Stimulated activated CD4-positive, alpha-beta T cell treated with anti-CD3 and anti-CD28 coated beads, Interleukin-15, amount 100 ng/mL, for 24 hours (primary cell): ENCODE measurements around the gene KIF6.
"Not testable (repeated sequence)": the region's sequence is repeated elsewhere in the genome, so short reads cannot be mapped to it uniquely, and the experiment has no call there.

ENCODE experiments used
- DNase-seq: peaks from one replicate; pipeline ENCODE4 v3.0.0-alpha.2; 2020

KIF6 gene

DNA sequence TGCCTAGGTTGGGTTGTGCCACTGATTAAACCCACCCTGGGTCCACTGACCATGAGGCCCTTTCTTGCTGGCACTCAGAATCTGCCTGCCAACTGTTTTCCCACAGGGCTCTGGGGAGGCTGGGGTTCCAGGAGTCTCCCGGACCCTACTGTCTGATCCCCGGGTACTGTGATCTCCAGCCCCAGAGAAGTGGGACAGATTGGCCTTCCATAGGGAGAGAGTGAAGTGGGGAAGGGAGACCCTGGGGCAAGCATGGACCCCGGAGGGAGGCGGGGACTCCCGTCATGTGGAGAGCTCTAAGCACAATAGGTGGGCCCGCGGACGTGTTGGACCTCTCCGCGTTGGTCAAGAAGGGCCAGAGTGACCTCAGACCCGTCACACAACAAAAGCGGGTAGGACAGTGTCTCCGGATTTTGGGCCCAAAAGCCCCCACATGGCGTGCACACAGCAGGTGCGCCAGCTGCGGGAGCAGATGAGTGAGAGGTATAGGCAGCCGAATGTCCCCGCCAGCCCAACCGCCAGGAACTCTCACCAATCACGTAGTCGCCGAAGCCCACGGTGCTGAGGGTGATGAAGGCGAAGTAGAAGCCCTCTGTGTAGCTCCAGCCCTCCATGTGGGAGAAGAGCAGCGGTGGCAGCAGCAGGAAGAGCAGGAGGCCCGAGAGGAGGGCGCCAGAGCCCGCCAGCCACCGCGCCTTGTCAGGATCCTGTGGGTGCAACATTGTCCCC, 421.6 kb downstream of the KIF6 start:
- no peak for DNase-seq

GRCh38 chr6:39302669-39303424, 422.4 kb downstream of the KIF6 start:
- DNase-seq, result peak; percentile 94

DNA sequence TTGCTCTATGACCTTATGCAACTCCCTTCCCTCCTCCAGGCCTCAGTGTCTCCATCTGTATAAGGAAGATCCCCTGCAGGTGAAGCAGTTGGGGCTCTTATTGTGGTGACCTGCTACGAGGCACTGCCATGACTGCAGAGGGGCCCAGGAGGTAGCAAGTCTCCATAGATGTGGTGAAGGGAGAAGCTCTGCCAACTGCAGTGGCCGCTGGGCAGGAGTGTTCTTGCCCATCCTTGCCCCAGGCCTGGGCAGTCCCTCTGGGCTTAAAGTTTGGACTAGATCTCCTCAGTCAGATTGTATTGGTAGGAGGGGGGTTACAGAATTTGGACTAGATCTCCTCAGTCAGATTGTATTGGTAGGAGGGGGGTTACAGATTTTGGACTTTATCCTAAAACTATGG, 423.2 kb downstream of the KIF6 start:
- DNase-seq, result no peak

DNA sequence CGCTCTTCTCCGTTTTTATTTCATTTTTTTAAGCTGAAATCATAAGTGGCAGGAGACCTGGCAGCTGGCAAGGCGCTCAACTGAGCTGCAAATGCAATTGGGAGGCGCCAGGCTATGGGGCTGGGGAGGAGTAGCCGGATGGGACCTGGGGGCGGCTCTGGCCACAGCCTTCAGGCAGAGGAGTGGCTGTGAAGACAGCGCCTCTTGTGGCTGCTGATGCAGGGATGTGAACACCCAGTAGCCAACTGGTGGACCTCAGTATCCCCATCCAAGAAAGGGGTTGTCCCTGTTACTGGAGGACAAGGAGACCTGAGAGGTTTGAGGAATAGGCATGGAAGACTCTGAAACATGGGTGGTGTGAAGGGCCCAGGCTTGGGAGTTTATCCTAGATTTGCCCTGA, 423.6 kb downstream of the KIF6 start:
- no peak for DNase-seq

DNA sequence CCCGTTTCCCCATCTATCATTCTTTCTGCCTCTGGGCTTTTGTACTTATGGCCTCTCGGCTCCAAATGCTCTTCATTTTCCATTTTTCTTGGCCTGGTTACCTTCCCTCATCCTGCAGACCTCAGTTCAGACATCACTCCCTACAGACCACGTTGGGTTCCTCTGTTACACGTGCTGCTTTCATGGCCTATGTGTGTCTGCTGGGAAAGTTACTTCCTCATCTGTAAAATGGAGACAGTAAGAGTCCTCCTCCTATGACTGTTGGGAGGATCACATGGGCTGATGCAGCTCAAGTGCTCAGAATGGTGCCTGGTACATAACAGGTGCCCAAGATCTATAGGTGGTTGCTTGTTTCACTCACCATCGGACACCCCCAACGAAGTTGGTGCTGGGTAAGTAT, 424.5 kb downstream of the KIF6 start:
- no peak for DNase-seq

GRCh38 chr6:39298061-39298460, 427.1 kb downstream of the KIF6 start:
- no peak for DNase-seq

DNA sequence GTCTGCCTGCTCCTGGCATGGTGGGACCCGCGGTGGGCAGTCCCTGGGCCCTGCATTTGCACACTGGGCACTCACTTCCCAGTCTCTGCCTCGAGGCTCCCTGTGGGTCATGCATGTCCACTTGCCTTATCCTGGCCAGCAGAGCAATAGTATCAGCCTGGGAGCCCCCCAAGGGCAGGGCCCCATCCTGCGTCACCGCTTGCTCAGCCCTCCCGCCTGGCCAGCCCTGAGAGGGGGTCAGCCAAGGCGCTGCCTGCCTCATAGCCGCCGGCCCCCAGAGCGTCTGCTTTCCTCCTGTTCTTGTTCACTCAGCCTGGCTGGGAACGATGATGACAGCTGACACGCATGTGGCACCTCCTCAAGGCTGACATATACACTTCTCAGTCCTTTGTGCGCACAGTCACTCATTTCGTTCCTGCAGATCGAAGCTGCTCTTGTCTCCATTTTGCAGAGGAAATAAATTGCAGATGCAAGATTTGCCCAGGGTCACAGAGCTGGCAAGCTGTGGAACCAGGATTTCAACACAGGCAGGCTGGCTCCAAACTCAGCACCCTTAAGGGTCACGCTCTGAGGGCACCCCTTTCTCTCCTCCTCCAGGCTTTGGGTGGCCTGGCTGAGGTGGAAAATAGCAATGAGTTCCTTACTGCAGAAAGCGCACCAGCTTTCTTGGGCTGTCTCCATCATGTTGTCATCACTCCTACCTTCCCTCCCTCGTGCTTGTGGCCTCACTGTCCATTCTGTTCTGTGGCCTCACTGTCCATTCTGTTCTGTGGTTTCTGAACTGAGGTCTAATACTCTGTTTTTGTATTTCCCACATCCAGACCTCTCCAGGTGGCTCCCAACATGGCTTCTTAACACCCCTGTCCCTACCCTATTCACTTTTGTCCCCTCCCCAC, 428.2 kb downstream of the KIF6 start:
- no peak for DNase-seq

- no peak for DNase-seq
Measured at GRCh38 chr6:39295611-39296011, 429.6 kb downstream of the KIF6 start.

GRCh38 chr6:39294899-39295298, 430.3 kb downstream of the KIF6 start:
- DNase-seq, result no peak

DNA sequence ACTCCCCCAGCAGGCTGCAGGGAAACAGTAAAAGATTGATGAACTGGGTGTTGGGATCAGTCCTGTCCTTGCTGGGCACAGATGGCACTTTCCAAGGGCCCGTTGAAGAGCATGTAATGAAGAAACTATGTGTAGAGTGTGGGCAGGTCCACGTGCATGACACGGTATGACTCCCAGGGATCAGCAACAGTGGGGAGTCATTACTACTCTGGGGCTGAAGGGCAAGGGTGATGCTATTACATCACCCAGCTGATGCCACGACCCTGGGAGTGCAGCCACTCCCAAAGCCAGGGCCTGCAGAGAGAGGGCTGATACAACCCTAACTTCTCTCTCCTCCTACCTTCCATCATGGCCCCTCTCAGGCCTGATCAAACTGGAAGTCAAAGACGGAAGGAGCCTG, 431.1 kb downstream of the KIF6 start:
- DNase-seq, result no peak

DNA sequence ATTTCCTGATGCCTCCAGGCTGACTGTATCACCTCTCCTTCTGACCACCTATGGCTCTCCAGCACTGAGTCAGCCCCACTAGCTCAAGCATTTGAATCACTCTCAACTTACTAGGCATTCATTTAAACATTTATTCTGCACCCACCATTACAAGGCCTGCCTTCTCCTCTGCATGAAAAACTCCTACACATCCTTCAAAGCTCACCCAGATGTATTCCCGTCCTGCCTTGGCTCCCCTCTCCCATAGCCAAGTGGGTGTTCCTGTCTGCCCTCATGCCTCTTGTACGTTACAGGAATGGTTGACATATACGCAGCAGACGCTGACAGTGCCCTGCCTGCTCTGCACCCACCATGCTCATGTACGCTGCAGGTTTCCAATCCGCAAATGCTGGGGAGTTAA, 432.6 kb downstream of the KIF6 start:
- no peak for DNase-seq

DNA sequence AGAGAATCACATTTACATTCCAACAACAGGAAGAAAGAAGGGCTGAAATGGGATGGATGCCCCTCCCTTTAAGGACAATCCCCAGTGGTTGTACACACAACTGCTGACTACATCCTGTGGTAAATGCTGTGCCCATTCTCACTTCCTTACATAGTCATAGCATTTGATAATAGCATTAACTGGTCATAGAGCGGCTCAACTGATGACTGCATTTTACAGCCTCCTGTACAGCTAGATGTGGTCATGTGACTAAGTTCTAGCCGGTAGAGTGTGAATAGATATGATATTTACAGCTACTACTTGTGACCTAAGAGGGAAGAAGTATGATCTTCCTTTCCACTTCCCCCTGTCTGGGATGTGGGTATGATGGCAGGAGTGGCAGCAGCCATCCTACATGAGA, 435.7 kb downstream of the KIF6 start:
- no peak for DNase-seq

DNA sequence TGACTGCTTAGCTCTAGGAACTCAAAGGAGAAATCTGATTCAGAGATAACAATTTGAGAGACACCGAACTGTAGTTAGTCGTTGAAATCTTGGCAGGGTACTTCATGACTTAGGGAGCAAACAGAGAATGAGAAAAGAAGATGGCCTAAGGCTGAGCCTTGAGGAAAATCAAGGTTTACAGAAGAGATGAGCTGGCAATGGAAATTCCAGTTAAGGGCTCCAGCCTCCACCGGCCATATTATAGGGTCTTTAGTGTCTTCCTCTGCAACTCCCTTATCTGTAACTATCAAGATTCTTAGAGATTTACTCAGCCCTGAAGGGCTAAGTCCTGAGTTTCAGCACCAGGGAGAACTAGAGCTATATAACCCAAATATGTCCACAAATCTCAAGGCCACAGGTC, 437.6 kb downstream of the KIF6 start:
- no peak for DNase-seq

GRCh38 chr6:39286596-39286995, 438.6 kb downstream of the KIF6 start:
- DNase-seq, result not testable (repeated sequence)

DNA sequence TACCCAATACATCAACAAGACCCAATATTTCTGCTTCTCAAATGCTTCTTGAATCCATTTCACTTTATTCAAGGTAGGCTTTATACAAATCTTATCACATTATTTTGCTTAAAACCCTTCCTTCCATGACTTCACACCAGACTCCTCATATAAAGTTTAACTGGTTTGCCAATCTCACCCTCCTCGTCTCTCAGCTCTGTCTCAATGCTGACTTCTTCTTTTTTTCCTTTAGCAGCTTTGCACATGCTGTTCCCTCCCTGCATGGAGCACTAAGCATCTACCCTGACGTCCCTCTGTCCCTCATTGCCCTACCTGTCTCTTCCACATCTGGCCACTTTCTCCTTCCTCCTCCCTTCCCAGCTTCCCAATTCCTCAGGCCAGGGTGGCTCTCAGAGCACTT, 442.4 kb downstream of the KIF6 start:
- no peak for DNase-seq

- DNase-seq, result no peak
Measured at GRCh38 chr6:39281312-39281980, 443.8 kb downstream of the KIF6 start.

DNA sequence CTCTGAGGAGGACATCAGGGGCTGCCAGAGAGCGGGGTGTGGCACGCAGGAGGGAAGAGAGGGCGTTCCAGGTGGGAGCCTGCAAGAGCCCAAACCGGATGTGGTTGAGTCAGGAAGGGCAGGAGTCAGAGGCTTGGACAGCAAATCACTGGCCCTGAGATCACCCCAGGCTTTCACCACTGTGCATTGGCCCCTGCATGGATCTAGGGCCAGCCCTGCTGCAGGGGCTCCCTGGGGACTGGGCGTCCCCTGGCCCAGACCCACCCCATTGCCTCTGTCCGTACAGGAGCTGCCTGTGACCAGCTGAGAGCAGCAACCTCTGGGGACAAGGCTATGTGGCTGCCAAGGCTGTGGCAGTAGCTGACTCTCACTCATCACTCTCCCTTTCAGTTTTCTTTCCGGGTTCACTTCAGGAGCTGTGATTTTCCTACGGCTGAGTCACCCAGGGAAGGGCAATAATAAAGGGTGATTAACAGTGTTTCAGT, 444.9 kb downstream of the KIF6 start:
- no peak for DNase-seq
